ENCODE results near the gene STK4.
"Not testable (repeated sequence)": the region's sequence is repeated elsewhere in the genome, so short reads cannot be mapped to it uniquely, and the experiment has no call there.

Gene STK4

DNA sequence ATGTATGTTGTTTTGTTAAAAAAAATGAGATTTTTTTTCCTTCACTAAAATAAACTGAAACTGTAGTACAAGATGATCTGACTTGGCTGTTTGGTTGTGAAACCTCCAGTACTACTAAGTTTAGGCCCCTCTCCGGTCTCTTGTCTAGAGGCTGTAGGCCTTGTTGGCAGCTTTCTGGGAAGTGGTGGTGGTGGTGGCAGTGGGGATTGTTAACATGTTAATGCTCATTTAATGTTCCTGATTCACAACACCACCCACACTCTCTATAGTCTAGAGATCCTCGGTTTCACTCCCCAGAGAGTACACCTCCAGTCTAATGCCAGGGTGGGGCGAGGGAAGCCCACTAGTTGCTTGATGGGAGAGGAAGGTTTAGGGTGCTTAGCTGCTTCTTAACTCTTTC, 24.1 kb downstream of the STK4 start:
- FAIRE-seq = no peak

DNA sequence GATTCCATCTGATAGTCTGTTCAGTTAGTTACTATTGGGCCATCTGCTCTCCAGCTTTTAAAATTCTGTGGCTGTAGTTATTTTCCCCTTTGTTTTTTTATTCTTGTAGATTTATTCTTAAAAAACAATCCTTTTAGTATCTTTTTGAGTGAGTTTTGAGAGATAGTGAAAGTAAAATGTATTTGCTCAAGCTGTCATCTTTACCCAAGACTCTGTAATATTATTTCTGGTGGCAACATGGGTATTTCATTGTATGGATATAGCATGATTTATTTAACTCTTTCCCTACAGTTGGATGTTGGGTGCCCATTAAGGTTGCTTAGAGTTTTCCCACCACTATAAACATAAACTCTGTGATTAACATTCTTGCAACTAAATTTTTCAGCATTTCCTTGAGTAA, 24.6 kb downstream of the STK4 start:
- no peak for FAIRE-seq

- FAIRE-seq = no peak
These were observed 27.0 kb downstream of the STK4 start for GRCh38 chr20:44993343-44993742.

GRCh38 chr20:44997171-44997570, 30.9 kb downstream of the STK4 start:
- no peak for FAIRE-seq

- no peak for FAIRE-seq
These were observed 31.4 kb downstream of the STK4 start for GRCh38 chr20:44997668-44998067.

- FAIRE-seq = no peak
These were observed 42.3 kb downstream of the STK4 start for GRCh38 chr20:45008521-45009049.

DNA sequence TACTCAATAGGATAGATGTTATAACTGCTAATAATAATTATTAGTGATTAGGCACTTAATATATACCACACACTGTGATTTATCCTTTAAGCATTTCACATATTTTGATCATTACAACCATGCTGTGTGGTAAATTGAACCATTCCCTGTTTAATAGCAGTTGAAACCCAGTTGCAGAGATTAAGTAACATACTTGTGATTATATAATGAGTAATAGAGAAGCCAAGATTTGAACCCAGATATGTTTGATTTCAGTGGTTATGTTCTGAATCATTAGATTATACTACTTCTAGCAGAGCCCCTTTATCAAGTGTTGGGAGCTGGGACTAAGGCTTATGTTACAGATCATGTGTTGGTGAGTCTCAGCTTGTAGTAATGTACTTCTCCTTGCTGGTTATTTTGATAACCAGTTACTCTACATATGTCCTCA, 44.1 kb downstream of the STK4 start:
- FAIRE-seq = no peak

DNA sequence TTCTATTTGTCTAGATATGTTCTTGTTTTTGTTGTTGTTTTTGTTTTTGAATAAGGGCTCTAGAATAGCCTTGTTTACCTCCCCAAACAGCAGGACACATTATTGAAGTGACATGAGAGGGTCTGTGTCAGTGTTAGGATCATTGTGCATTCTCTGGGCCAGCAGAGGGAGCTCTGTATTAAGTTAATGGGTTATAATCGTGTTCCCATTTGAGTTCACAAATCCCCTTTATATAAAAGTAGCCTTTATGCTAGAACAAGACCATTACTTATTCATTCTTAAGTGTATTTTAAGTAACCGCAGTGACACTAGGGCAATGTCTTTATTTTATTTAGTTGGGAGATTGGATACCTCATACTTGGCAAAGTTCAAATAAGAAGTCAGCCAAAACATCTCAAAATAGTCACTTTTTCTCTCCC, 44.8 kb downstream of the STK4 start:
- no peak for FAIRE-seq

- no peak for FAIRE-seq
These were observed 46.5 kb downstream of the STK4 start for GRCh38 chr20:45012682-45013302.

- FAIRE-seq = not testable (repeated sequence)
These were observed 47.8 kb downstream of the STK4 start for GRCh38 chr20:45014131-45014530.

GRCh38 chr20:45014671-45015415, 48.5 kb downstream of the STK4 start:
- no peak for FAIRE-seq

- FAIRE-seq = no peak
These were observed 49.9 kb downstream of the STK4 start for GRCh38 chr20:45016089-45016671.

GRCh38 chr20:45017281-45017680, 51.0 kb downstream of the STK4 start:
- FAIRE-seq = no peak

DNA sequence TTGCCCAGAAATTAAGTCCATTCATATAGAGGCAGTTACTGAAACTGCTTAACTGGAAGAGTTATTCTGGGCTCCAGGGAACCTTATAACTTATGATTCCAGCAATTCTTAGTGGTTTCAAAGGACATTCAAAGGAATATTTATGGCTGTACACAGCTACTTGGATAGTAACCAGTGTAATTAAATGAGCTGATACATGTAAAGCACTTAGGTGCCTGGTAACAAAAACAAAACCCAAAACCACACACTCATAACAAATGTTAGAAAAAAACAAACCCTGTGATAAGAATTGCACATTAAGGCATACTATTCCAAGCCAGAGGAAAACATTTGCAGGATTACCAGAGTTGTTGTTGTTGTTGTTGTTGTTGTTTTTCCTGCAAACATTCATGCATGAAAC, 51.5 kb downstream of the STK4 start:
- FAIRE-seq = no peak

DNA sequence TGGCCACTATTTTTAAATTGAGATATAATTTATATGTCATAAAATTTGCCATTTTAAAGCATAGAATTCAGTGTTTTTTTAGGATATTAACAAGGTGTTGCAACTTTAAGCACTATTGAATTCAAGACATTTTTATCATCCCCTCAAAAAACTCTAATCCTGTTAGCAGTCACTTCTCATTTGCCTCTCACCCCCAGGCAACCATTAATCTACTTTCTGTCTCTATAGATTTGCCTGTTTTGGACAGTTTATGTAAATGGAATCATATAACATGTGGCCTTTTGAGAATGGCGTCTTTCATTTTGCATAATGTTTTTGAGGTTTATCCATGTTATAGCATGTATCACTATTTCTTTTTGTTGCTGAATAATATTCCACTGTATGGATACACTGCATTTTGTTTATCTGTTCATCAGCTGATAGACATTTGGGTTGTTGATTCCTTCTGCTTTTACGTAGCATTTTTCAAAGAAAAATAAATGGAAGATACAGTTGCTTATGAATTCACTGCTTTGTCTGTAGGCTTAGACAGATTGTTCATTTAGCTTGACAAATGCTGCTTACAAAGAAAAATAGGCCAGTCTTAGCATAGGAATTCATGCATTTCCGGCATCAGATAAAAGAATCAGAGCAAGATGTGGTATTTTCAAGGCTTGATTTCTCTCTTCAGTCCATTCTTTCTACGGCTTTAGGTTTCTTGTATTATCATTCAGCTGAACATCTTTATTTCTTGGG, 52.9 kb downstream of the STK4 start:
- no peak for FAIRE-seq

- FAIRE-seq = no peak
These were observed 53.4 kb downstream of the STK4 start for GRCh38 chr20:45019762-45020123.

DNA sequence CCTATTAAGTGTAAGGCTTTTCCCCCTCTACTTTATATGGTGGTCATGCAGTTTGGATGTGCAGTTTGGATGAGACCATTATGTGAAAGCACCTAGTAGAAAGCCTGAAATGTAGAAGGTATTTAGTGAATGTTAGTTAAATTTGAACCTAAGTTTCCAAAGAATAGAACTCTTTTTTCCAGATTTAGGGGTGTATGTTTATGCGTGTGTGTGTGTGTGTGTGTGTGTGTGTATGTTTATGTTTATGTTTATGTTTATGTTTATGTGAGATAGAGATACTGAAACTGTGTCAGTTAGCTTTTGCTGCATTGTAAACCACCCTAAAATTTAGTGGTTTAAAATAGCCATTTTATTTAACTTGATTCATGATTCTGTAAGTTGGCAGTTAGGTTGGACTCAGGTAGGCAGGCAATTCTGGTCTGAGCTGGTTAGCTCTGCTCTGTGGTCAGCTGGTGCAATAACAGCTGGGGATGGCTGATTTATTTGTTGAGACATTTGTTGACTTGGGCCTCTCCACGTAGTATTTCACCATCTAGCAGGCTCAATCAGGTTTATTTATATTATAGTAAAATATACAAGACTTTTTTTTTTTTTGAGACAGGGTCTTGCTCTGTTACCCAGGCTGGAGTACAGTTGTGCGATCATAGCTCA, 54.0 kb downstream of the STK4 start:
- no peak for FAIRE-seq

DNA sequence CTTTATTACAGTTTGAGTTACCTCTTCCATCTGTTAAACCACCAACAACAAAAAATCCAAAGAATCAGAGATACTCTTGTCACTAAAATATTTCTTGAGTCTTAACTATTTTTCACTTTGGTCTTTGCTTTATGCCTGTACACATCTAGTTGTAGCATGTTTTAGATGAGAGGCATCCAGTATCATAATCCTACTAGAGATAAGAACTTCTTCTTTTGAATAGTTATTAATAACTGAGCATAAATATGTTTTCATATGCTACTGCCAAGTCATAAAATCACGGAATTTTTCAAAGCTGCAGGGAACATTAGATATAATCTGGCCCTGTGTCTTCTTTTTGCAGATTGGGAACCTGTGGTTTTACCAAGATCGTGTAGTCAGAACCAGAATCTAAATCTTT, 55.3 kb downstream of the STK4 start:
- no peak for FAIRE-seq

- FAIRE-seq = not testable (repeated sequence)
These were observed 56.8 kb downstream of the STK4 start for GRCh38 chr20:45023140-45023539.

- FAIRE-seq = no peak
These were observed 62.3 kb downstream of the STK4 start for GRCh38 chr20:45028424-45029136.

GRCh38 chr20:45029884-45030283, 63.6 kb downstream of the STK4 start:
- FAIRE-seq = no peak

DNA sequence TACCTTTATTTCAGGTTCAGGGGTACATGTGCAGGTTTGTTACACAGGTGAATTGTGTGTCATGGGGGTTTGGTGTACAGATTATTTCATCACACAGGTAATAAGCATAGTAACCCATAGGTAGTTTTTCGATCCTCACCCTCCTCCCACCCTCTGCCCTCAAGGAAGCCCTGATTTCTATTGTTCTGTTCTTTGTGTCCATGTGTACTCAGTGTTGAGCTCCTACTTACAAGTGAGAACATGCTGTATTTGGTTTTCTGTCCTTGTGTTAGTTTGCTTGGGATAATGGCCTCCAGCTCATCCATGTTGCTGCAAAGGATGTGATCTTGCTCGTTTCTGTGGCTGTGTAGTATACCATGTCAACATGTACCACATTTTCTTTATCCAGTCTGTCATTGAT, 66.0 kb downstream of the STK4 start:
- no peak for FAIRE-seq

Data from islet of Langerhans (tissue), 1 donor.